ENCODE results near the gene RPS8. TPM values are rescaled to one million over a fixed set of nuclear protein-coding genes. Genes with fewer than 3 reads are reported as not detected.
"Not testable (repeated sequence)": the region's sequence is repeated elsewhere in the genome, so short reads cannot be mapped to it uniquely, and the experiment has no call there.

RPS8 gene
- polyA plus RNA-seq, 4 donors = 2,208 to 2,473 (median 2,326) TPM

- DNase-seq (ENCODE audit: low read depth in 4 of 4, low spot score in 3 of 4) = no peak
Observed at GRCh38 chr1:44817771-44818495, 42.6 kb downstream of the RPS8 start.

DNA sequence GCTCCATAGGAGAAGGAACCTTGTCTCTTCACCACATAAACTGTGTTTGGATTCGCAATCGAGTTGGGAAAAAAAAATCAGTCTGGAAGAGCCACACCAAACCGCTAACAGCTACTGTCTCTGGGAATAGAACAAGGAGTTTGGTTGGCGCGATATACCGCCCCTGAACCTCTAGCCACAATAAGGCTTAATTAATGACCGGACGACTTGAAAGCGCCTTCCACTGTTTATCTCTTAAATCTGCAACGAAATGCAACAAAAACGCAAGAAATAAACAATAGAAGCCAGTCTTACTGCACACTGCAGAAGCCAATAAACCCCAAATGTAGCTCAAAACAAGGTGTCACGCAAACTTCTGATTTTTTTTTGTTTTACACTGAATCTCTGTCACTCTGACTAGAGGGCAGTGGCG lies 43.9 kb downstream of the RPS8 start:
- no peak for DNase-seq (ENCODE audit: low read depth in 4 of 4, low spot score in 3 of 4)

DNA sequence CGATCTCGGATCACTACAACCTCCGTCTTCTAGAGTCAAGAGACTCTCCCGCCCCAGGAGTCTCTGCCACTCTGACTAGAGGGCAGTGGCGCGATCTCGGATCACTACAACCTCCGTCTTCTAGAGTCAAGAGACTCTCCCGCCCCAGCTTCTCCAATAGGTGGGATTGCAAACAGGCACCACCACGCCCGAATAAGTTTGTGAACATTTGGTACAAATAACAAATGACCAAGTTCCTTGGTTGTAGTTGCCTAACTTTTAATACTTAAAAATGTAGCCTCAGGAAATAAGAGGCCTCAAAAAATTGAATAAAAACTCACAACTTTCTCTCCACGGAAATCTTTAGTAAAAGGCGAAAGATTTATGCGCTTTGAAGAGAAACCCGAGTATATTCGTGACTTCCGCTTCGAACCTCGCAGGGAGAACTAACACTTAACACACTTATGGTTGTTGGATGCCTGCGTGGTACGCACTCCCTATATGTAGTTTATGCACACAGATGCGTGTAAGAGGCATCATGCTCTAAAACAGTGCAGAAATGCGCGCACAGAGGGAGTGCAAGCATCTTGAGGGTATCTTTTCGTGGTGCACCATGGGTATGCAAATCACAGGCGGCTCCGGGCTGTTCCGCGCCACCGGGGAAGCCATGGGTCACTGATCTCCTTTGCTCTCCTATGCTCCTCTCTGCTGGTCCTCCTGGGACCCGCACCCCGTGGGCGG lies 44.4 kb downstream of the RPS8 start:
- peak in 2 of 4 donors; percentile 75 to 80 for DNase-seq (ENCODE audit: low read depth in 4 of 4, low spot score in 3 of 4)

- DNase-seq (ENCODE audit: low read depth in 4 of 4, low spot score in 3 of 4) = no peak
Observed at GRCh38 chr1:44820328-44821239, 45.2 kb downstream of the RPS8 start.

DNA sequence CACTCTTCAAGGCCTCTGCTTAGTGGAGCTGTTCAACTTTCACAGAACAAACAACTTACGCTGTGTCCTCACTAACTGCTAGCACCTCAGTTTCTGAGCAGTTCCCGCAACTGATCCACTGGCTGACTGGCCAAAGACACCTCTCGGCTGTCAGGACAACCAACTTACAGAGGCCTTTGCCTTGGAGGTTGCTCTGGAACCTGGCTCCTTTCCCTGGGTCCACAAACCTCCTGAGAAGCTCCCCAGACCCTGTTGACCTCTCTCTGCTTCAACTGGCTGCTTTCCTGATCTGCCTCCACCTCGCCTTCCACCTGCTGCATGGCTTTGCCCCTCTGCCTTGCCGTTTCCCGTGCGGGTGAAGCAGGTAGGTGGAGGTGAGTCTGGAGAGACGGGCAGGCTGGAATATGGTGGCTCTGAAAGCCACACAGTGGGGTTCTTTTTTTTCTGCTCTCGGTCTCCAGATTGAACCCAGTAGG lies 45.9 kb downstream of the RPS8 start:
- DNase-seq (ENCODE audit: low read depth in 4 of 4, low spot score in 3 of 4) = no peak

- no peak for DNase-seq (ENCODE audit: low read depth in 4 of 4, low spot score in 3 of 4)
Observed at GRCh38 chr1:44822131-44822701, 46.9 kb downstream of the RPS8 start.

DNA sequence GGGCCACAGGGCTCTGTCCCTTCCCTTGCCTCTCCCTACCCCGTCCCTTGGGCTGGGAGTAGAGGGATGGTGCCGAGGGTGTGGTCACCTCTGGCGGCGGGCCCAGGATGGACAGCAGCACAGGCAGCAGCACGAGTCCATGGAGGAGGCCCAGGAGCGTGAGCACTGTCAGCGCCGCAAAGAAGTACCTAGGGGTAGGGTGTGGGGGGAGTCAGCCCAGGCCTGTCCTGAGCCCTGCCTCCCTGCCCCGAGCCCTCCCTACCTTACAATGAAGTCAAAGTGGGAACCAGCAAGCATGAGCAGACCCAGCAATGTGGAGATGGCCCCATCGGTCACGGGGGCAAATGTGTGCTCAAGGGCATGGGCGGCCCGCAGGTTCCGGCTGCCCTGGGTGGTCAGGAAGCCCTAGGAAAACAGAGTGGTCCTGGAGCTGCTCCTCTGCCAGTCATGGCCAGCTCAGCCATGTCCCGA lies 47.7 kb downstream of the RPS8 start:
- DNase-seq (ENCODE audit: low read depth in 4 of 4, low spot score in 3 of 4) = no peak

GRCh38 chr1:44824392-44824791 lies 49.1 kb downstream of the RPS8 start:
- DNase-seq (ENCODE audit: low read depth in 4 of 4, low spot score in 3 of 4) = not testable (repeated sequence)

GRCh38 chr1:44826375-44827196 lies 51.2 kb downstream of the RPS8 start:
- DNase-seq (ENCODE audit: low read depth in 4 of 4, low spot score in 3 of 4) = no peak

DNA sequence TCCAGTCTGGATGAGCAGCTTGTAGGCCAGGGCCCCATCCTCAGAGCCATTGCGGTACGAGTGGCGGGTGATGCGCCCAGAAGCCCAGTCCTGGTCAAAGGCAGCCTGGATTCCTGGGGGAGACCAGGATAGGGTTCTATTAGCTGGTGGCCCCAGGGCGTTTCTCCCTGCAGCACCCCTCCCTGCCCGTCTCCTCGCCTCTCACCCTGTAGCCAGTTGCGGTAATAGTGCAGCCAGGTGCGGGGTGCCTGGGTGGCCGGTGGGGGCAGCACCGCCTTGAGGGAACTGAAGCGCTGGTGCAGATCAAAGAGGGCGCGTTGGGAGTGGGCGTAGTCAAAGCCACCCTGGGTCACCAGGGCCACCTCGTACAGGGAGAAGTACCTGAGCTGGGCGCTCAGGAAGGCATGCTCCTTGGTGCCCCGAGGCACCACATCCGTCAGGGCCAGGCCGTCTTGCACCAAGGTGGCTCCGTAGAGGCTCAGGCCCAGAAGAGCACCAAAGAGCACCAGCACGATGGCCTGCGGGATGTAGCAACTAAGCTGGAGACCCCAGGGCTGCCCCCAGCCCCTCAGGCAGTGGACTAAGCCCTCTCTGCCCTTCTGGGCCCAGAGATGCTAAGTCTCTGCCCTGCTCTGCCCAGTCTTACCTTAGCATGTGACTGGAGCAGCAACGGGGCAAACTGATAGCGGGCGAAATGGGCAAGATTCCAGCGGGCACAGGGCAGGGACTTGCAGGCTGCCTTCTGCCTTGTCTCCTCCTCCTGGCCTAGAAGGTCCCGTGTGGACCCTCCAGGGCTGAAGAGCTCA lies 52.1 kb downstream of the RPS8 start:
- no peak for DNase-seq (ENCODE audit: low read depth in 4 of 4, low spot score in 3 of 4)

- DNase-seq (ENCODE audit: low read depth in 4 of 4, low spot score in 3 of 4) = no peak
Observed at GRCh38 chr1:44828003-44828651, 52.8 kb downstream of the RPS8 start.

Other genes with a start within 250 kb of the RPS8 start
- 10 to 100 TPM in 2 of 4 donors, 1 to 10 TPM in 2; 8.0 to 13.0 (median 11.1) TPM for gene TMEM53, start 101.1 kb upstream of the RPS8 start, polyA plus RNA-seq (ENCODE audit: insufficient read length in 4 of 4)
- 1 to 10 TPM; 1.5 to 9.6 (median 7.1) TPM for gene ARMH1, start 100.8 kb upstream of the RPS8 start, polyA plus RNA-seq (ENCODE audit: insufficient read length in 4 of 4)
- gene RNU5D-1, start 44.4 kb upstream of the RPS8 start, polyA plus RNA-seq (ENCODE audit: insufficient read length in 4 of 4) = not detected
- gene KIF2C, start 35.7 kb upstream of the RPS8 start, polyA plus RNA-seq (ENCODE audit: insufficient read length in 4 of 4) = 10 to 100 TPM; 20.3 to 29.5 (median 24.4) TPM
- 1 to 10 TPM in 1 of 4 donors, under 1 TPM in 3; 0.50 to 1.0 (median 0.69) TPM for gene BEST4, start 12.6 kb downstream of the RPS8 start, polyA plus RNA-seq (ENCODE audit: insufficient read length in 4 of 4)
- 10 to 100 TPM in 1 of 4 donors, 1 to 10 TPM in 3; 5.9 to 16.1 (median 7.3) TPM for gene PLK3, start 24.8 kb downstream of the RPS8 start, polyA plus RNA-seq (ENCODE audit: insufficient read length in 4 of 4)
- under 1 TPM in 1 of 4 donors, not detected in 3; 0.30 TPM for gene DYNLT4, start 31.8 kb downstream of the RPS8 start, polyA plus RNA-seq (ENCODE audit: insufficient read length in 4 of 4)
- gene BTBD19, start 33.0 kb downstream of the RPS8 start, polyA plus RNA-seq (ENCODE audit: insufficient read length in 4 of 4) = 10 to 100 TPM in 3 of 4 donors, 1 to 10 TPM in 1; 9.5 to 19.3 (median 12.7) TPM
- 10 to 100 TPM in 1 of 4 donors, 1 to 10 TPM in 3; 4.2 to 11.6 (median 6.2) TPM for gene PTCH2, start 67.7 kb downstream of the RPS8 start, polyA plus RNA-seq (ENCODE audit: insufficient read length in 4 of 4)
- 10 to 100 TPM; 31.6 to 37.0 (median 33.0) TPM for gene EIF2B3, start 211.1 kb downstream of the RPS8 start, polyA plus RNA-seq (ENCODE audit: insufficient read length in 4 of 4)
- 10 to 100 TPM; 29.1 to 35.7 (median 33.2) TPM for gene HECTD3, start 235.8 kb downstream of the RPS8 start, polyA plus RNA-seq (ENCODE audit: insufficient read length in 4 of 4)
- gene UROD, start 236.7 kb downstream of the RPS8 start, polyA plus RNA-seq (ENCODE audit: insufficient read length in 4 of 4) = 100 to 1,000 TPM; 101 to 117 (median 104) TPM

Data from left renal pelvis (tissue), 4 donors.